Stimulated activated CD4-positive, alpha-beta T cell treated with anti-CD3 and anti-CD28 coated beads, Interleukin-4, amount 100 ng/mL, for 24 hours (primary cell): Measurements from ENCODE around the gene ZHX3.
"Not testable (repeated sequence)": the region's sequence is repeated elsewhere in the genome, so short reads cannot be mapped to it uniquely, and the experiment has no call there.

Experiments
- DNase-seq: peaks from one replicate; pipeline ENCODE4 v3.0.0-alpha.2; 2020

ZHX3 gene

DNA sequence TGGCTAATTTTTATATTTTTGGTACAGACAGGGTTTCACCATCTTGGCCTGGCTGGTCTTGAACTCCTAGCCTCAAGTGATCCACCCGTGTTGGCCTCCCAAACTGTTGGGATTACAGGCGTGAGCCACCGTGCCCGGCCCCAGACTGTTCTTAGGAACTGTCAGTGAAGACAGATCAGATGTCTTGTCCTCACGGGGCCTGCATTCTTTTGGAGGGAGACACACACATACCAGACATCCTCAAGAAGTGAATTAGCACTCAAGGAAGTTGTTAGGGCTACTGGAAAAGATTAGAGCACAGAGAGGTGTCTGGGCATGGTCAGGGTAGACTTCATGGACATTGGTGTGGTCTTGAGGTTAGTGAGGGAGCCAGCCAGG lies 12.8 kb upstream of the ZHX3 start:
- DNase-seq: no peak

DNA sequence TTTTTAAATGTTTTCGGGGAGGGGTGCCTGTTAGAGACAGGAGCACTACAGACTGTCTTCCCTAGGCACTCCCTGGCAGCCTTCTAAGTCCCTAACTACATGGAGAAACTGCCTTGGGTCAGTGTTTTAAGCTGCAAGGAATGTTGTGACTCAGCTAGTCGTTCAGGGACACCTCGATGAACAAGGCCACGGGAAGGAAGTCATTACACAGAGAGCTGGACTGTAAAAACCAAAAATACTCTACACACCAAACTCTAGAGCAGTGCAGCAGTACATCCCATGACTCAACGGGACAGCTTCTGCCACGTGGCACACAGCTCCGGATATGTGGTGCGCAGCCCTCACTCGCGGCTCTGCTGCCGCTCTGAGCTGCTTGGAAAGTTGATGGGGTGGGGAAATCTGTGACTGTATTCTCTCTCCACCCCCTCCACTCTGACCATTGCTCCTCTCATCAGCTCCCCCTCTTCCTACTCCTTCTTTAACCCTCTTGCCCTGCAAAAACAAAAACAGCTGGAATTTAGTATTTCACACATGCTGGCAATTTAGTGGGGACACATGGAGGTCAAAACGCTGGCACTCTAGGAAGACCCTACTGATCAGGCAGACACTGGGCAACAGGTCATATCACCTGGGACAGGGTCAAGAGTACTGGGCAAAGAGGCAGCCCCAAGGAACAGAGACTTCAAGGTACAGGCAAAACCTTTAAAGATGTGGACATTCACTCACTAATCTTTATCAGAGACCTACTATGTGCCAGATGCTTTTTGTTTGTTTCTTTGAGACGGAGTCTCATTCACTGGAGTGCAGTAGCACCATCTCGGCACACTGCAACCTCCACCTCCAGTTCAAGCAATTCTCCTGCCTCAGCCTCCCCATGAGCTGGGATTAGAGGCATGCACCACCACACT lies 12.2 kb upstream of the ZHX3 start:
- peak; percentile 65 for DNase-seq

DNA sequence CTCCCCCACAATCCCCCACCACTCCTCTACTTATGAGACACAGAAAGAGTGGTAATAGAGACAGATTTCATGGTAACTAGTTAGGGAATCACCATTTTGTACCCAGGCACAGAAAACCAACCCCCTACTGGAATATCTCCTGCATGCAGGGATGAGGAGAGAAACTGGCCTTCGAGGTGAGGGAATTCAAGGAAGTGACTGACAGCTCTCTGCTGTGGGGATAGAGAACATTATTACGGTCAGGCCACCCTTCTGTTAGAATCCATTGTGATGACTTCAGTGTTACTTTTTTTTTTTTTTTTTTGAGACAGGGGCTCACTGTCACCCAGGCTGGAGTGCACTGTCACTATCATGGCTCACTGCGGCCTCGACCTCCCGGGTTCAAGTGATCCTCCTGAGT lies 9.6 kb upstream of the ZHX3 start:
- DNase-seq: no peak

DNA sequence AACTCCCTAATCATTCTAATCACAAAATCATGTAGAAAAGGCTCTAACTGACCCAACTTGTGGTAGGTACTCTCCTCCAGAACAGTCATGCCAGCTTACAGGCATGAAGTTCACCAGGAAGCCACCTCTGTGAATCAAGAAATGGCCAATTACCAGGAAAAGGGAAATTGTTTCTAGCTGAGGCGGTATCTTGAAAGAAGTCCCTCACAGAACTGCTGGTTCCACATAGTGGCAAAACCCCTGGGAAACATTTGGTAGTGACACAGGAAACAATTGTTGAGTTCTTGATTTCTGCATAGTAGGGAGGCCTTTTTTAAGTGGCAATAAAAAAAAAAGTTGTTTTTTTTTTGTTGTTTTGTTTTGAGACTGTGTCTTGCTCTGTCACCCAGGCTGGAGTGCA lies 3.4 kb upstream of the ZHX3 start:
- no peak for DNase-seq

DNA sequence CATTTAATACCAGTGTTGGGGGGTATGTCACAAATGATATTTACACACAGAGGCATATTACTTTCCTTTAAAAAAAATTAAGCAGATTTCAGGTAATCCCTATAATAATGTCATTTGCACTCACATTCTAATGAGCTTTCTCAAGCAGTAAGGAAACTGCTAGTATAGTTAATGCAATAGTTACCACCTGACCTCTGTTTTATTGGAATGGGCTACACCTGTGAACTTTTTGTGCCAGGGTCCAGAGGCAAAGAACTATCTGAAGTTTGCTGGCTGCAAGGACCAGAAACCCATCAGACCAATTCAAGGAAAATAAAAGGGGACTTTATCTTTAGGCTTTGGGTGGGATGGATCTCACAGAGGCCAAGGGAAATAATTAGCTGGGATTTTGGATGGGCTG lies 2.9 kb upstream of the ZHX3 start:
- DNase-seq: no peak

DNA sequence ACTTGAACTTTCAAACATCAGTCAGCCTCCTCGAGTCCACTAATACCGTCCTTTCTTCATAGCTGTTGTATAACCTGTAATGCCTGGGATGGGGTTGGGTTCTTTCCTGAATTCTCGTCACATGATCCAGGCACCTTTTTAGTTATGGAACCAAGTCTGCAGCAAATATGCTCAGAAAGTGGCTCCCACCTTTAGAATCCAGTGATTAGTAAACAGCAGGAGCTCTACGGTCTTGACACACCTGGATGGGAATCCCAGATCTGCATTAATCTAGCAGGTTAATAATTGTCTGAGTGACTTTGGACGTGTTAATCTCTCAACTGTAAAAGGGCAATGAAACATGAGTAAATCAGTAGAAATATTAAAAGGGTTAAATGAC lies 729 bp upstream of the ZHX3 start:
- DNase-seq: no peak

DNA sequence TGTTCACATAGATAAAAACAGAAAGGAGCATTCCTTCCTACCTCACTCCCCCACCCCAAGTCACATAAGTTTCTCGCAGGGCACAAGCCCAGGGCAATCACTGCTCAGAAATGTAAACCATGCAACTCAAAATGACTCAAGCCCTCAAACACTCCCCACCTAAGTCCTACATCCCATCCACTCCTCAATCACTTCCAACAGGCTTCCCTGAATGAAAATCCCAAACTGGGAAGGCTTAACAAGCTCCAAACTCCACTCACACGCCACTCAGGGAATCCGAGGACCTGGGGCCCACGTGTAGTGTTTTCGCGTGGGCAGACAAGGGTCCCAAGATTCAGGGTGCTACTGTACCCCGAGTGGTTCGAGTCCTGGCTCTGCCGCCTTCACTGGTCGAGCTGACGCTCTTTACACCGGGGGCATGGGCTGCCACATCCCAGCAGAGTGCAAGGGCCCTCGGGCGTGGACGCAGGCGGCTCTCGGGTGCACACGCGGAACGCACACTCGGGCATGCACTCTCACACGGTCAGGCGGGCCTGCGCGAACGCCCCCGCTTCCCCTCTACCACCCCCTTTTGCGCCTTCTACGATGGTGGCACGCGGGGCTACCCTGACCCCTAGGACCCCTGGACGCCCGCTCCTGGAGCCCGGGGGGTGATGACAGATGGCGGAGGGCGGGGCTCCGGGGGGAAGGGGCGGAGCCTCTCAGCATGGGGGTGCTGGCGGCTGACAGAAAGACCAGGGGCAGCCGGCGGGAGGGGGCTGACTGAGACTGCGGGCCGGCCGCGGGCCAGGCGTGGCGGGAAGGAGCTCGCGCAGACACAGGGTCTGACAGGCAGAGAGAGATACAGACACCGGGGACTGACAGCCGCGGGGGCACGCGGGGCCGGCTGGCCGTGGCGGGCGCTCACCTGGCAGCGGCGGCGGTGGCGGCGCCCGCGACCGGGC lies 657 bp downstream of the ZHX3 start:
- peak; percentile 79 for DNase-seq

DNA sequence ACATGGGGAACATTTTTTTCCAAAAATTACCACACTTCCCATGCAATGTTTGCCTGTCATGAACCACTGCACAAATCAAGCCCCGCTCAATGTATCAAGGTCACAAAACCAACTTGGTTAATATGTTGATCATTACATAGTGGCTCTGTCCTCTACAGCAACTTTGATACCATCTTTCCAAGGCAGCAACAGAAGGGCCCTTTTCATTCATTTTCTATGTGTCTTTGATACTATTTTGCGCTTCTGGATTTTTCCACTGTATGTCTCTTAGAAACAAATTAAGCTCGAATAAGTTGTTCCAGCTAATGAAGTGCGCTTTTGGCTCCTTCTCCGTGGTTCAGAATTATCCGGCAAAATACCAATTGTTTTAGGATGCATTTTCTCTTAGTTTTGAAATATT lies 1.5 kb downstream of the ZHX3 start:
- DNase-seq: no peak

DNA sequence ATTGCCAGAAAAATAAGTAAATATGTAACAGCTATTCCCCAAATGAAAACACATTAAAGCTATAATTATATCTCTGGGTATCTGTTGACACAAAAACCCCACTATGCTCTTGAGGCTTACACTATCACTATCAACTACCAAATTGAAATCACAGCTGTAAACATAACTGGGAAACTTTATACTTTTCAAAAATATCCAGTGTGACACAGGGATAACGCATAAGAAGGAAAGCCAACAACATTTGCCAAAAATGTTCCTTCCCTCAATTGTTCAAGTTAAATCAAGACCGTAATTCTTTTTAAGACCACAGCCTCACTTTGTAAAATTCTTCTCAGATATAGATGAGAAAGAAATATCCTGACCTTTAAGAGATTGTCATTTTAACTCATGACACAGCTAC lies 3.1 kb downstream of the ZHX3 start:
- DNase-seq: no peak

DNA sequence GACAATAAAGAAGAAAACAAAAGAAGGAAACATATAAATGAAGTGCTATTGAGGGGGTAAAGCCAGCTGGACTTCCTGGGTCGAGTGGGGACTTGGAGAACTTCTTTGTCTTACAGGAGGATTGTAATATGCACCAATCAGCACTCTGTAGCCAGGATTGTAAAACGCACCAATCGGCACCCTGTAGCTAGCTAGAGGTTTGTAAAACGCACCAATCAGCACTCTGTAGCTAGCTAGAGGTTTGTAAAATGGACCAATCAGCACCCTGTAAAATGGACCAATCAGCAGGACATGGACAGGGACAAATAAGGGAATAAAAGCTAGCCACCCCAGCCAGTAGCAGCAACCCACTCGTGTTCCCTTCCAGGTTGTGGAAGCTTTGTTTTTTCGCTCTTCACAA lies 5.5 kb downstream of the ZHX3 start:
- not testable (repeated sequence) for DNase-seq

DNA sequence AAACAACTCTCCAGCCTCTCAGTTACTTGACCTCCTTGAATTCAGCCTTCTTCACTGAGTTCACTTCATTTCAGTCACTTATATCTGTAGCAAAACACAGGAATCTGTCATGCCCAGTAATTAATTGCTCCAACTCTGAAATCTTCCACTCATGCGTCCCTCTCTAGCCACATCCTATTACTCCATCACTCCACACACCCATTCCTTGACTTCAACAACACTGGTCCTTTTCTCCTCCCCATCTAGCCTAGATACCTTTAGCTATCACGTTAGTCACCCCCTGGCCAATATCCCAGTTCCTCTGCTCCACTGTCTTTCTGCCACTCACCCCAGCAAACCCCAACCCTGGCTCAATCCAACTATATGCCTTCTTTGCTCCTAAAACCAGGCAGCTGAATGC lies 7.7 kb downstream of the ZHX3 start:
- no peak for DNase-seq

DNA sequence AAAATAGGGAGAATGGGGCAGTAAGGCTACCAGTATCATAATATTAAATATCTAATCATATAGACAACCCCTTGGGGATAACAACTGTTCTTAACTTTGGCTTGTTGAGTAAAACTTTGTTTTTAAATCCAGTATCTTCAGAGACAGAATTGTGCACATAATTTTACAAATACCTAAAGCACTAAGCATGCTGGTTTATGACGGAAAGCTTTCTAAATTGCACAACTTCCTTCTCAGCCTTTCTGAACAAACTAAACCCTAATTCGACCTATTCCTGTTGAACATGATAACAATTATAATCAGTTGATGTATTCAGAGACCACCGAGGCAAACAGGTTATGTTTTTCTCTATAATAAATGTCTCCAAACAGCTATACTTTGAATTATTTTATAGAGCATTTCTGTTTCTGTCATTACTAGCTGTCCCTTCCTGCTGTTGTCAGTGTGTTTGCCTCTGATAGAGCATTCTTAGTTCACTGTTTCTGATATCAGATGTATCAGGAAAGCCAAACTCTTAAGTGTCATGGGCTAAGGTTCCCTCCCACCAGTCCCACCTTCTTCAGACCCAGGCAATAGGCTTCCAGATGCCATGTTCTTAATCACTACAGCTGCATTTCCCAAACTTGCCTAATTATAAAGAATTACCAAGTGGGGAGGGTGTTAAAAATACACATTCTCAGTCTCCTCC lies 8.7 kb downstream of the ZHX3 start:
- no peak for DNase-seq

DNA sequence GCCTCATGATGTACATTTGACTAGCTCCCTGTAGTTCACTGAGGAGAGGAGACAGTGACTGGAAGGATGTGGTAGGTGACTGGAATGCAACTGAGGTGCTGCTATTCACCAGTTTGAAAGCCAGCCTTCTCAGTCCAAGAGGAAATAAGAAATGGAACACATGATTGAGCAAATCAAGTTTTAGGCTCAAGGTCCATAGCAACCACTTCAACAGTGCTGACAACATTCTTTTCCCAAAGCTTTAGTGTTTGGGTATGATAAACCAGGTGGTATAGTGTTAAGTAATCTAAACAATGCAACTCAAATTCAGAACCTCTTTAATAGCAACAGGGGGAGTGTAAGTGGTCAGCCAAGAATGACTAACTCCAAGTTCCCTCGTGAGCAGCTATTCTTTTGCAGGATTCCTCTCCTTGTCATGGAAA lies 9.2 kb downstream of the ZHX3 start:
- DNase-seq: no peak

DNA sequence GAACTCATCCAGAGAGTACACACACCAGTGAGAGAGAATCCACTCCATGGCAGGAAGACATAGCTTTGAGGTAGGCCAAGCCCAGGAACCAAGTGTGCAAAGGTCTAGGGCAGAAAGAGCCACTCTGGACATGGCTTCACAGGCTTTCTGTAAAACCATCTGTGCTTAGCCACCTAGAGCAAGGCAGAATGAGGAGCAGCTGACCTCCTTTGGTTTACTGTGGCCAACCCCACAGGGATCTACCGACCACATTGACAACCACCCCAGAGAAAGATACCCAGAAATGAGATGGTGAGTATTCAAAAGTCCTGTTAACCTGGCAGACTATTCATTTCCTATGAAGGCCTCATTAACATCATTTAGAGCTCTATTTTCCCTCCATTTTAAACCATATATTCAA lies 10.5 kb downstream of the ZHX3 start:
- DNase-seq: no peak

DNA sequence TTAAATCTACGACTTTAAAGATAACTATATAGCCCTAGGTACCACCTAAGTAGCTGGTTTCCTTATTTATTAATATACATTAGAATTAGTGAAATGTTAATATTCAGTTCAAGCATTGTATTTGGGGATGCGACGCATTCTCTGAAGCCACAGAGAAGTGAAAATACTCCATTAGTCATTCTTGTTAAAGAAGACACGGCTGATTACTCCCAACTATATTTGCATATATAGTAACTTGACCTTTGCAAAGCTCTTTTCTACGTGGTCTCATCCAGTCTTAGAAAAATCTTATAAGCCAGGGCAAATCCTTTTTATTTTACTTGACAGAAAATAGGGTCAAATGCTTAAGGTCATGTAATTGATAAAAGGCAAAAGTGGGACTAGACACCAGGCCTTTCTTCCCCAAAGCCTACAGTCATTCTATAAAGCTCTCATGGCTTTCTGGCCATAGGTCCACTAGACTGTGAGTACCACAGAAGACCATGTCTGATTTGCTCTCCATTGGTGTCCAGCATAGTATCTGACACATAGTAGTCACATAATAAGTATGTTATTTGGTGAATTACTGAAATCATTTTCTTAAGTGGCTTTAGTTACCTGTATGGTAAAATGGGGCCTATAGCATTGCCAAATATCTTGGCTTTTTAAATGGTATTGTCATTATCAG lies 11.3 kb downstream of the ZHX3 start:
- no peak for DNase-seq

DNA sequence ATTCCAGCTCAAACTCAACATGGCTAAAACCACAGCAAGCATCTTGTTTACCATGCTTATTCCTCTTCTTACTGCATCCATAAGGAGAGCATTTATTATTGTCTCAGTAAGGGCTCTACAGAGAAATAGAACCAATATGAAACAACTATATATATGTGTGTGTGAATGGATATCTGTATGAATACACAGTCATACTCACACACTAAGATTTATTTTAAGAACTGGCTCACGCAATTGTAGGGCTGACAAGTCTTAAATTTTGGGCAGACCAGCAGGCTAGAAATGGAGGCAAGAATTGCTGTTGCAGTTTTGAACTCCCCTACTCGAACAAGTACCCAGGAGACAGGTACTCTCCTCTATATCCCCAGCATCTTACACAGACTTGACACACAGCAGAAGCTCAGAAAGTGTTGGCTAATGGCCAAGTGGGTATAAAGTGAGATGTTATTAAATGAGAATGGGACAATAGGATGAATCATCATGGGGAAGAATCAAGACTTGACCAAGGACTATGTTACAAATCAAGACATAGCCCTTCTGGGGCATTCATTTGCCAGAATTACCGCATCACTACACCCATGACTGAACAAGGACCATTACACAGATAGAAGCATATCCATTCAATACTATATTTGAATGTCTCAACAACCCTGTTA lies 13.0 kb downstream of the ZHX3 start:
- DNase-seq: no peak

DNA sequence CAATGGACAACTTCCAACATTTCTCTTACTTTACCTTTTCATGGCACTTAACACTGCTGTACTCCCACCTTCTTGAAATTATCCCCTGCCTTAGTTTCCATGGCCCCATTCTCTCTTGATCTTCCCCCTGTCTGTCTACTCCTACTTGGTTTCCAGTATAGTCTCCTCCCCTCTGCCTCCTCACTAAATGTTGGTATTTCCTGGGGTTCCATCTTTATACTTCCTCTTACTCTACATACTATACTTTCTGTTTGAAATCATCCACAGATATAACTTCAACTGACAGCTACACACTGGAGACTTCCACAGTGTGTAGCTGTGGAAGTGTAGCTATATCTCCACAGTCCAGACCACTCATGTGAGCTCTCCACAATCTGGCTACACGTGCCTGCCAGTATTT lies 13.5 kb downstream of the ZHX3 start:
- no peak for DNase-seq

DNA sequence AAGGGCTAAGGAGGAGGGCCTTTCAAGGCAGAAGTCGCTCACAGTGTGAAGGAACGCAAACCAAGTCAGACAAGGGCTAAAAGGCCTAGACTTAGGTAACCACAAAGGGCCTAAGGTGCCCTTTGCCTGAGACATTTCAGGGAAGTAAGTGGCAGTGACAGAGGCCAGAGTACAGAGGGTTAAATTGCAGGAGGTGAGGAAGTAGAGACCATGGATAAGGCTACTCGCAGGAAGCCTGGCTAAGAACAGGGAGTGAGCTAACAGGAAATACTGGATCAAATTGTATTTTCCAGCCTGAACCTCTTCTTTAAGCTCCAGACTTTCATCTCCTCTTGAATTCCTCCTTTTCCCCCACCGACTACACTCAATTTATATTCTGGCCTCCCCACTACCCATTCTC lies 16.6 kb downstream of the ZHX3 start:
- DNase-seq: no peak

DNA sequence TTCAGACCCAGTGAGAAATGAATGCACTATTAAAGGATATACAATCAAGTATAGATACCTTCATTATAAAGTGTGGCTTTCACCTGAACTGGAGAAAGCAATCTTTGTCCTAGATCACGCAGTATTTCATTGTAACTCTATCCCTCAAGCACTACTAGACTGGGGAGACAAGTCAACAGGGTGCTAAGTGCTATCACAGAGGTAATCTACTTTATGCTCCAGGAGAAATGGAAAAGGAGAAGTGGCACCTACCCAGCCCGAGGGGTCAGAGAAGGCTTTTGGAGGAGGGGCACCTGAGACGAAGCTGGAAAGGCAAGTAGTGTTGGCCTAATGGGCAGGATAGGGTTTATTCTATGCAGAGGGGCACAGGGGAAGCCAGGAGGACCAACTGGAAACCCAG lies 17.1 kb downstream of the ZHX3 start:
- no peak for DNase-seq

DNA sequence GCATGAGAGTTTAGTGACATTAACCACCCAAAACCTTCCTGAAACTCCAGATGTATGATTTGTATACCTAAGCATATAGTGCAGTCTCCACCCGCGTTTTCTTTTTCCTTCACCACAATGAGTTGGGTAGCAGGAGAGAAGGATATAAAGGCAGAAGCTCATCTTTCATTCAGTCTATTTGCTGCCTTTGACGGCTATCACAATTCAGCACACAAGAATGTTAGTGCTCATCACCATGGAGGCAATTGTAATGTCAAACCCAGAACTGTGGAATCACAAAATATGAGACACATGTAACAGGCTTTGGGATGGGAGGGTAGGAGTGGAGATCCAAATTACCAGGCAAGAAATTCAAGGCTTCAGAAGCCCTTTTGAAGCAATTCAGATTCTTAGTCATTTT lies 17.6 kb downstream of the ZHX3 start:
- no peak for DNase-seq

DNA sequence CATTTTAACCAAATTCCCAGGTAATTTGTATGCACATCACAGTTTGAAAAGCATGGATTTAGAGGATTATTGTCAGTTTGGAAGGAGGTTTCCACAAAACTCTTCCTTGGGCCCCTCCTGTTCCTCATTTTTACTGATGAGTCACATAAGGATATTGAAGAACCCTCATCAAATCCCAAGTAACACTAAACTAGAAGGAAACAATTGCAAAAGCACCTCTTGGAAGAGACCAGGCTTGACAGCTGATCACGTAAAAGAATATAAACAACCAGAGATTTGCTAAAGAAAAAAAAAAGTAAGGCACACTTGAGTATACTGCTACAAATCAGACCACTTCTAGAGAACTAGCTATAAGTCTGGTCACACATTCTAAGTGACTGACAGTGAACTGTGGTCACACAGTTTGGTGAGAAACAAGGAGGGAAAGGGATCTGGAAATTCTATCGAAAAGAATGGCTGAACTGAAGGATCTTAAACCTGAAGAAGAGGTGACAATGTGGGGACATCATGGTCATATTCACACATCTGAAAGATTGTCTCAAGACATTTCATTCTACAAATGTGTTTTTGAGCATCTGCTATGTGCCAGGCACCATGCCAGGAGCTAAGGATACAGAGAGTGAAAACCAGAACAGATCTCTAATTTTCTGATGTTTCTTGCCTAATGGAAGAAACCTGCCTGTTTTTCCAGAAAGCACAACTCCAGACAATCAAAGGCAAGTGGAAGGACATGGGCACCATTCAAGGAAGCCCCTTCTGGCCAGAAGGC lies 24.1 kb downstream of the ZHX3 start:
- DNase-seq: no peak
